Testis (tissue), 2 donors: ENCODE data around the gene FILIP1L.

Experiments
- CTCF ChIP-seq, 3 experiments: fragments of 450-650 bp in 2 of 3; fragments of 200-600 bp in 1 of 3; sonication (generic) in 1 of 3; IDR thresholded peaks; one replicate each; pipeline ENCODE4 v1.5.1; 2016 to 2019; ENCODE audit warnings: antibody characterized with exemption in 3 of 3, mild to moderate bottlenecking in 2 of 3, moderate library complexity in 1 of 3
- POLR2A ChIP-seq: fragments of 450-650 bp; IDR thresholded peaks from one replicate; pipeline ENCODE4 v1.6.1; 2017; ENCODE audit warnings: antibody characterized with exemption, mild to moderate bottlenecking, moderate library complexity

- TF ChIP-seq CTCF (IDR thresholded peaks at IDR 0.05) (no peak), POLR2A (no peak)
Measured at GRCh38 chr3:99858469-99858868, 255.8 kb downstream of the FILIP1L start.
